ENCODE measurements around the gene CPTP. TPM values are rescaled to one million over a fixed set of nuclear protein-coding genes. Genes with fewer than 3 reads are reported as not detected.

Gene CPTP
- polyA plus RNA-seq, 3 donors = 6.4 to 7.7 (median 7.4) TPM

GRCh38 chr1:1328254-1328653, 3.7 kb downstream of the CPTP start:
- no peak overlapping the region for H2AFZ ChIP-seq (ENCODE audit: insufficient read depth, low read depth, low read length, poor library complexity, severe bottlenecking)
- no peak overlapping the region for H3K4me2 ChIP-seq (replicated peaks; ENCODE audit: extremely low read depth, low read length, poor library complexity, severe bottlenecking)
- H3K79me2 ChIP-seq (ENCODE audit: insufficient read depth, low read length) = peaks cover 29% of the 10 kb centered on the region
- 94% methylated on average over 15 of the region's 15 CpGs for WGBS (ENCODE audit: insufficient coverage)
- peaks cover 0 to 3% (median 0%) of the 10 kb centered on the region in 7 donors for H3K9me3 Mint-ChIP-seq
- H3K4me3 ChIP-seq (replicated peaks in 1 of 3; ENCODE audit: low read depth in 2 of 3, low read length in 3 of 3) = no peak overlapping the region
- no peak for TF ChIP-seq CTCF (IDR thresholded peaks at IDR 0.05)
- H3K27me3 Mint-ChIP-seq (ENCODE audit: low read depth in 3 of 3) = no peaks in the 10 kb centered on the region
- DNase-seq = no peak
- peaks cover 16% of the 10 kb centered on the region for H4K20me1 ChIP-seq (ENCODE audit: insufficient read depth, low read length)
- intact Hi-C loops (cut with micrococcal nuclease) = no loop called here
- H3K27ac ChIP-seq (ENCODE audit: low read depth in 1 of 2, low read length in 2 of 2) = no peak overlapping the region
- no peaks in the 10 kb centered on the region for H3K9me3 ChIP-seq (replicated peaks in 1 of 2; ENCODE audit: control insufficient read depth in 1 of 2, insufficient read depth in 1 of 2, low read length in 2 of 2)
- no peak overlapping the region for H3K9ac ChIP-seq (ENCODE audit: insufficient read depth, low read length, poor library complexity, severe bottlenecking)
- peaks cover 18 to 20% of the 10 kb centered on the region in 2 donors for H3K4me1 ChIP-seq (ENCODE audit: control insufficient read depth in 1 of 2, insufficient read depth in 2 of 2, low read length in 2 of 2)
- H3K36me3 Mint-ChIP-seq = peaks cover 4 to 19% of the 10 kb centered on the region in 2 donors
- H3K4me3 Mint-ChIP-seq = no peak overlapping the region
- peaks cover 16% of the 10 kb centered on the region for H3K4me1 Mint-ChIP-seq
- peaks cover 7 to 12% of the 10 kb centered on the region in 2 donors for H3K36me3 ChIP-seq (replicated peaks in 1 of 2; ENCODE audit: control insufficient read depth in 1 of 2, insufficient read depth in 2 of 2, low read length in 2 of 2)
- no peaks in the 10 kb centered on the region for H3K27me3 ChIP-seq (ENCODE audit: control insufficient read depth in 2 of 2, insufficient read depth in 2 of 2, low read length in 2 of 2)
- H3K27ac Mint-ChIP-seq = no peak overlapping the region

- Mint-ChIP-seq H3K27ac (peak overlapping the region in 1 of 7 donors; percentile 13), H3K4me1 (peaks cover 12% of the 10 kb centered on the region), H3K4me3 (no peak overlapping the region), H3K27me3 (ENCODE audit: low read depth in 3 of 3) (no peaks in the 10 kb centered on the region), H3K9me3 (peaks cover 0 to 3% (median 0%) of the 10 kb centered on the region in 7 donors), H3K36me3 (peaks cover 4 to 19% of the 10 kb centered on the region in 2 donors)
- no peak overlapping the region for H3K27ac ChIP-seq (ENCODE audit: low read depth in 1 of 2, low read length in 2 of 2)
- intact Hi-C loops (cut with micrococcal nuclease) = no loop called here
- no peaks in the 10 kb centered on the region for H3K9me3 ChIP-seq (replicated peaks in 1 of 2; ENCODE audit: control insufficient read depth in 1 of 2, insufficient read depth in 1 of 2, low read length in 2 of 2)
- no peak overlapping the region for H3K4me3 ChIP-seq (replicated peaks in 1 of 3; ENCODE audit: low read depth in 2 of 3, low read length in 3 of 3)
- no peak for DNase-seq
- H3K36me3 ChIP-seq (replicated peaks in 1 of 2; ENCODE audit: control insufficient read depth in 1 of 2, insufficient read depth in 2 of 2, low read length in 2 of 2) = peaks cover 7 to 12% of the 10 kb centered on the region in 2 donors
- no peak overlapping the region for H3K9ac ChIP-seq (ENCODE audit: insufficient read depth, low read length, poor library complexity, severe bottlenecking)
- no peak overlapping the region for H2AFZ ChIP-seq (ENCODE audit: insufficient read depth, low read depth, low read length, poor library complexity, severe bottlenecking)
- no peak for TF ChIP-seq CTCF (IDR thresholded peaks at IDR 0.05)
- H3K4me1 ChIP-seq (ENCODE audit: control insufficient read depth in 1 of 2, insufficient read depth in 2 of 2, low read length in 2 of 2) = peaks cover 14 to 16% of the 10 kb centered on the region in 2 donors
- H3K4me2 ChIP-seq (replicated peaks; ENCODE audit: extremely low read depth, low read length, poor library complexity, severe bottlenecking) = no peak overlapping the region
- WGBS (ENCODE audit: insufficient coverage) = 97% methylated on average over 57 of the region's 58 CpGs
- no peaks in the 10 kb centered on the region for H3K27me3 ChIP-seq (ENCODE audit: control insufficient read depth in 2 of 2, insufficient read depth in 2 of 2, low read length in 2 of 2)
- H4K20me1 ChIP-seq (ENCODE audit: insufficient read depth, low read length) = peaks cover 13% of the 10 kb centered on the region
- H3K79me2 ChIP-seq (ENCODE audit: insufficient read depth, low read length) = peaks cover 21% of the 10 kb centered on the region
Measured at GRCh38 chr1:1329304-1330210, 5.0 kb downstream of the CPTP start.
